MM.1S (cell line): Measurements from ENCODE around the gene LAMA3.

Experiments used
- DNase-seq: peaks from one replicate; pipeline ENCODE4 v3.0.0-alpha.2; 2015
- H2AFZ ChIP-seq: fragments of 300-600 bp; sonication (generic); 2 replicates; pipeline ENCODE4 v1.6.0; 2016; ENCODE audit warnings: antibody characterized with exemption, low read length
- H3F3A ChIP-seq: fragments of 300-600 bp; sonication (generic); 2 replicates; pipeline ENCODE4 v1.6.1; 2016; ENCODE audit warnings: mild to moderate bottlenecking, antibody characterized with exemption, low read length, moderate library complexity, mixed read lengths; ENCODE audit not compliant: insufficient read depth
- H3K27ac ChIP-seq: fragments of 300-600 bp; sonication (generic); 2 replicates; pipeline ENCODE4 v1.5.1; 2016; ENCODE audit warnings: mild to moderate bottlenecking, low read length
- H3K27me3 ChIP-seq: fragments of 300-600 bp; sonication (generic); replicated peaks from 2 replicates; pipeline ENCODE4 v1.6.0; 2016; ENCODE audit warnings: low read length; ENCODE audit not compliant: insufficient read depth
- H3K36me3 ChIP-seq: fragments of 300-600 bp; sonication (generic); replicated peaks from 2 replicates; pipeline ENCODE4 v1.6.1; 2016; ENCODE audit warnings: mild to moderate bottlenecking, low read length, mixed read lengths; ENCODE audit not compliant: insufficient read depth
- H3K4me1 ChIP-seq: fragments of 300-600 bp; sonication (generic); 2 replicates; pipeline ENCODE4 v1.6.1; 2016; ENCODE audit warnings: low read length, mixed read lengths
- H3K4me2 ChIP-seq: fragments of 300-600 bp; sonication (generic); 2 replicates; pipeline ENCODE4 v1.6.0; 2016; ENCODE audit warnings: low read depth, low read length
- H3K4me3 ChIP-seq: fragments of 300-600 bp; sonication (generic); 2 replicates; pipeline ENCODE4 v1.5.1; 2016; ENCODE audit warnings: low read length, mixed read lengths
- H3K79me2 ChIP-seq: fragments of 300-600 bp; sonication (generic); 2 replicates; pipeline ENCODE4 v1.6.1; 2016; ENCODE audit warnings: mixed run types, low read length, mixed read lengths
- H3K9ac ChIP-seq: fragments of 300-600 bp; sonication (generic); 2 replicates; pipeline ENCODE4 v1.6.1; 2016; ENCODE audit warnings: low read length, mixed read lengths
- H3K9me2 ChIP-seq: fragments of 300-600 bp; sonication (generic); replicated peaks from 2 replicates; pipeline ENCODE4 v1.6.1; 2016; ENCODE audit warnings: mild to moderate bottlenecking, low read length, mixed read lengths; ENCODE audit not compliant: insufficient read depth
- H3K9me3 ChIP-seq: fragments of 300-600 bp; sonication (generic); replicated peaks from 2 replicates; pipeline ENCODE4 v1.6.1; 2016; ENCODE audit warnings: mild to moderate bottlenecking, low read length, mixed read lengths; ENCODE audit not compliant: insufficient read depth
- H4K20me1 ChIP-seq: fragments of 300-600 bp; sonication (generic); 2 replicates; pipeline ENCODE4 v1.6.1; 2016; ENCODE audit warnings: mild to moderate bottlenecking, low read length, moderate library complexity, mixed read lengths; ENCODE audit not compliant: insufficient read depth
- EZH2 ChIP-seq: fragments of 300-600 bp; sonication (generic); optimal IDR thresholded peaks from 2 replicates; pipeline ENCODE3; 2017; ENCODE audit warnings: low read depth, mild to moderate bottlenecking, antibody characterized with exemption, low read length, mixed read lengths
- EZH2phosphoT487 ChIP-seq: fragments of 300-600 bp; sonication (generic); IDR thresholded peaks from 2 replicates; pipeline ENCODE4 v1.6.1; 2018; ENCODE audit warnings: antibody characterized with exemption, low read length
- TF ChIP-seq, protein P1 (sequence below): fragments of 300-600 bp; sonication (generic); IDR thresholded peaks from 2 replicates; pipeline ENCODE4 v1.5.1; 2016; ENCODE audit warnings: antibody characterized with exemption, low read length, mixed read lengths

LAMA3 gene

GRCh38 chr18:23870676-23871380, 181.6 kb downstream of the LAMA3 start:
- no peaks in the 10 kb centered on the region for H3K9me2 ChIP-seq
- H3K79me2 ChIP-seq = no peaks in the 10 kb centered on the region
- no peaks in the 10 kb centered on the region for H3K36me3 ChIP-seq
- 0 out of 2 replicates have a peak, but pooled peaks cover 5% of the 10 kb centered on the region for H3K4me1 ChIP-seq
- no peak overlapping the region for H3K9ac ChIP-seq
- no peaks in the 10 kb centered on the region for H4K20me1 ChIP-seq
- no peak overlapping the region for H3K27ac ChIP-seq
- H3K4me2 ChIP-seq = no peak overlapping the region
- H3K4me3 ChIP-seq = no peak overlapping the region
- TF ChIP-seq EZH2 = no peak
- no peak for TF ChIP-seq EZH2phosphoT487
- TF ChIP-seq, protein P1, sequence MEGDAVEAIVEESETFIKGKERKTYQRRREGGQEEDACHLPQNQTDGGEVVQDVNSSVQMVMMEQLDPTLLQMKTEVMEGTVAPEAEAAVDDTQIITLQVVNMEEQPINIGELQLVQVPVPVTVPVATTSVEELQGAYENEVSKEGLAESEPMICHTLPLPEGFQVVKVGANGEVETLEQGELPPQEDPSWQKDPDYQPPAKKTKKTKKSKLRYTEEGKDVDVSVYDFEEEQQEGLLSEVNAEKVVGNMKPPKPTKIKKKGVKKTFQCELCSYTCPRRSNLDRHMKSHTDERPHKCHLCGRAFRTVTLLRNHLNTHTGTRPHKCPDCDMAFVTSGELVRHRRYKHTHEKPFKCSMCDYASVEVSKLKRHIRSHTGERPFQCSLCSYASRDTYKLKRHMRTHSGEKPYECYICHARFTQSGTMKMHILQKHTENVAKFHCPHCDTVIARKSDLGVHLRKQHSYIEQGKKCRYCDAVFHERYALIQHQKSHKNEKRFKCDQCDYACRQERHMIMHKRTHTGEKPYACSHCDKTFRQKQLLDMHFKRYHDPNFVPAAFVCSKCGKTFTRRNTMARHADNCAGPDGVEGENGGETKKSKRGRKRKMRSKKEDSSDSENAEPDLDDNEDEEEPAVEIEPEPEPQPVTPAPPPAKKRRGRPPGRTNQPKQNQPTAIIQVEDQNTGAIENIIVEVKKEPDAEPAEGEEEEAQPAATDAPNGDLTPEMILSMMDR = no peak
- no peaks in the 10 kb centered on the region for H3K27me3 ChIP-seq
- DNase-seq = no peak
- no peaks in the 10 kb centered on the region for H3K9me3 ChIP-seq
- no peak overlapping the region for H2AFZ ChIP-seq
- H3F3A ChIP-seq = no peaks in the 10 kb centered on the region

- H3K4me2 ChIP-seq = no peak overlapping the region
- H3K9ac ChIP-seq = no peak overlapping the region
- H3K4me3 ChIP-seq = no peak overlapping the region
- no peaks in the 10 kb centered on the region for H3K9me2 ChIP-seq
- no peaks in the 10 kb centered on the region for H3K9me3 ChIP-seq
- no peak overlapping the region for H3K27ac ChIP-seq
- H3K36me3 ChIP-seq = no peaks in the 10 kb centered on the region
- DNase-seq = no peak
- no peaks in the 10 kb centered on the region for H4K20me1 ChIP-seq
- H2AFZ ChIP-seq = no peak overlapping the region
- TF ChIP-seq, protein P1 = no peak
- no peak for TF ChIP-seq EZH2
- TF ChIP-seq EZH2phosphoT487 = no peak
- H3F3A ChIP-seq = no peaks in the 10 kb centered on the region
- H3K79me2 ChIP-seq = no peaks in the 10 kb centered on the region
- H3K4me1 ChIP-seq = 0 out of 2 replicates have a peak, but pooled peaks cover 5% of the 10 kb centered on the region
- no peaks in the 10 kb centered on the region for H3K27me3 ChIP-seq
Measured at GRCh38 chr18:23871410-23871809, 182.2 kb downstream of the LAMA3 start.

DNA sequence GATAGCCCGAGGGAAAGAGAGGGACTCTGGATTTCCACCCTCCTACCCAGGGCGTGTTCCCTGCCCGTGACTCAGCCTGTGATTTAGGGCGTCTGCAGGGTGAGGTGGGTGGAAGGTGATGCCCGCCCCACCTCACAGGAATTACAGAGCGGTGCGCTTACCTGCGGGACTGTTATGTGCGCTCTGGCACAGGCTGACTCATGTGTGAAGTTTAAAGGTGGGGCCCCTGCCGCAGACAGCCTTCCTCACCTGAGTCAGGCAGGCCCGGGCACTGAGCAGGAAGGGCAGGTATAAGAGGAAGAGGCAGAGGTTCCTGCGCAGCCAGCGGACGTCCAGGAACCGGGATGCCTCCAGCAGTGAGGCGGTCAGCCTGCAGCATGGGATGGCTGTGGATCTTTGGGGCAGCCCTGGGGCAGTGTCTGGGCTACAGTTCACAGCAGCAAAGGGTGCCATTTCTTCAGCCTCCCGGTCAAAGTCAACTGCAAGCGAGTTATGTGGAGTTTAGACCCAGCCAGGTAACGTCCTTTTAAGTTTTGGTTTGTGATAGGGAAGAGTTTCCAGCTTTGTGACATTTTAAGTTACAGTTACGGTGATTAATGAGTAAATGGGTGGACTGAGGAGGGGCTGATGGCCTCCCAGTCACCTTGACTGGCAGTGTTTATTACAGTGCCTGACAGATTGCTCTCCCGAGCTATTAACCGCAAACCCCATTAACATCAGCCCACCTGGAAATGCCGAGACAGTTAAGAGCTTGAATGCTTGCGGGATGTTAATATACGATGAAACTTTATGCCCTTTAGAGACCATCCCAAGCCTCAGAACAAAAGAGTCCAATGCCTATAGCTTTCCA, 183.7 kb downstream of the LAMA3 start:
- H4K20me1 ChIP-seq = no peaks in the 10 kb centered on the region
- no peaks in the 10 kb centered on the region for H3K36me3 ChIP-seq
- no peak for DNase-seq
- no peaks in the 10 kb centered on the region for H3K79me2 ChIP-seq
- no peaks in the 10 kb centered on the region for H3F3A ChIP-seq
- no peak overlapping the region for H3K4me3 ChIP-seq
- no peak overlapping the region for H3K27ac ChIP-seq
- no peaks in the 10 kb centered on the region for H3K27me3 ChIP-seq
- no peak overlapping the region for H2AFZ ChIP-seq
- H3K9ac ChIP-seq = no peak overlapping the region
- H3K9me3 ChIP-seq = no peaks in the 10 kb centered on the region
- H3K4me1 ChIP-seq = 0 out of 2 replicates have a peak, but pooled peaks cover 5% of the 10 kb centered on the region
- TF ChIP-seq EZH2phosphoT487 (no peak), EZH2 (no peak)
- TF ChIP-seq, protein P1 = no peak
- no peak overlapping the region for H3K4me2 ChIP-seq
- H3K9me2 ChIP-seq = no peaks in the 10 kb centered on the region
